SU-DHL-6 (cell line): Measurements from ENCODE around the gene USP11.

Source experiments
- H2AFZ ChIP-seq: fragments of 200-600 bp; sonication (generic); 2 replicates; pipeline ENCODE4 v1.6.1; 2014; ENCODE audit warnings: low read depth, mild to moderate bottlenecking, moderate library complexity, mixed read lengths, antibody characterized with exemption, low read length; ENCODE audit not compliant: severe bottlenecking
- H3F3A ChIP-seq: fragments of 200-600 bp; shearing (Covaris generic); 2 replicates; pipeline ENCODE4 v1.6.0; 2016; ENCODE audit warnings: antibody characterized with exemption, mild to moderate bottlenecking; ENCODE audit not compliant: insufficient read depth
- H3K27ac ChIP-seq: fragments of 200-600 bp; sonication (generic); 2 replicates; pipeline ENCODE4 v1.5.1; 2016; ENCODE audit warnings: low read depth, mild to moderate bottlenecking, low read length, moderate library complexity, mixed read lengths
- H3K27me3 ChIP-seq: fragments of 200-600 bp; sonication (generic), shearing (Covaris generic); 2 replicates; pipeline ENCODE4 v1.6.0; 2014; ENCODE audit warnings: mild to moderate bottlenecking, low read length
- H3K36me3 ChIP-seq: fragments of 200-600 bp; sonication (generic); 2 replicates; pipeline ENCODE4 v1.6.1; 2014; ENCODE audit warnings: mild to moderate bottlenecking, low read length, mixed read lengths
- H3K4me2 ChIP-seq: fragments of 300-600, 200-600 bp; shearing (Covaris generic), sonication (generic); 2 replicates; pipeline ENCODE4 v1.6.0; 2014; ENCODE audit warnings: low read length, low read depth, mild to moderate bottlenecking; ENCODE audit not compliant: poor library complexity, severe bottlenecking
- H3K4me3 ChIP-seq: fragments of 200-600 bp; sonication (generic); 2 replicates; pipeline ENCODE4 v1.5.1; 2014; ENCODE audit warnings: antibody characterized with exemption, low read length, mild to moderate bottlenecking, mixed read lengths; ENCODE audit not compliant: insufficient read depth, poor library complexity, severe bottlenecking
- H3K79me2 ChIP-seq: fragments of 200-600 bp; sonication (generic); 2 replicates; pipeline ENCODE4 v1.6.1; 2014; ENCODE audit warnings: mild to moderate bottlenecking, low read length, moderate library complexity; ENCODE audit not compliant: insufficient read depth
- H3K9ac ChIP-seq: fragments of 200-600 bp; sonication (generic); 2 replicates; pipeline ENCODE4 v1.7.0; 2014; ENCODE audit warnings: mild to moderate bottlenecking, low read length
- H3K9me2 ChIP-seq: fragments of 200-600 bp; sonication (generic); replicated peaks from 2 replicates; pipeline ENCODE4 v1.6.1; 2014; ENCODE audit warnings: low read length; ENCODE audit not compliant: insufficient read depth
- H3K9me3 ChIP-seq: fragments of 200-600 bp; sonication (generic); 2 replicates; pipeline ENCODE4 v1.6.1; 2014; ENCODE audit warnings: low read length, mixed read lengths; ENCODE audit not compliant: insufficient read depth
- H4K20me1 ChIP-seq: fragments of 200-600 bp; sonication (generic); 2 replicates; pipeline ENCODE4 v1.6.1; 2014; ENCODE audit warnings: low read depth, mild to moderate bottlenecking, antibody characterized with exemption, low read length, moderate library complexity, mixed read lengths
- CTCF ChIP-seq: fragments of 200-600 bp; sonication (generic); IDR thresholded peaks from one replicate; pipeline ENCODE4 v1.5.1; 2017; ENCODE audit warnings: antibody characterized with exemption, mild to moderate bottlenecking, low read length, moderate library complexity; ENCODE audit not compliant: insufficient read depth, poor library complexity, severe bottlenecking
- EZH2phosphoT487 ChIP-seq: fragments of 200-600 bp; sonication (generic), shearing (Covaris generic); conservative IDR thresholded peaks from 2 replicates; pipeline ENCODE4 v1.6.1; 2018; ENCODE audit warnings: mild to moderate bottlenecking, antibody characterized with exemption, low read length, moderate library complexity, mixed read lengths

USP11 gene

GRCh38 chrX:47214435-47215077 is 18.3 kb upstream of the USP11 start:
- H3K36me3 ChIP-seq = no peaks in the 10 kb centered on the region

GRCh38 chrX:47215291-47215900 is 17.4 kb upstream of the USP11 start:
- Histone ChIP-seq H3K79me2 (peaks cover 19% of the 10 kb centered on the region), H3K36me3 (no peaks in the 10 kb centered on the region), H2AFZ (no peak overlapping the region), H3K4me3 (no peak overlapping the region), H4K20me1 (no peaks in the 10 kb centered on the region; the same call in 1 of the 2 replicates), H3K27me3 (no peaks in the 10 kb centered on the region), H3K9ac (no peak overlapping the region), H3K4me2 (no peak overlapping the region), H3K9me3 (no peaks in the 10 kb centered on the region), H3K9me2 (no peaks in the 10 kb centered on the region), H3K27ac (no peak overlapping the region), H3F3A (peaks cover 15% of the 10 kb centered on the region)
- TF ChIP-seq EZH2phosphoT487 = no peak
- no peak for TF ChIP-seq CTCF

More at GRCh38 chrX:47214435-47215077, 18.3 kb upstream of the USP11 start:
- H2AFZ ChIP-seq = no peak overlapping the region
- no peaks in the 10 kb centered on the region; the same call in 1 of the 2 replicates for H4K20me1 ChIP-seq
- no peak overlapping the region for H3K4me2 ChIP-seq
- no peak overlapping the region for H3K27ac ChIP-seq
- peaks cover 10% of the 10 kb centered on the region for H3K79me2 ChIP-seq
- TF ChIP-seq CTCF = no peak
- no peak for TF ChIP-seq EZH2phosphoT487
- H3K4me3 ChIP-seq = no peak overlapping the region
- H3F3A ChIP-seq = peaks cover 15% of the 10 kb centered on the region
- no peak overlapping the region for H3K9ac ChIP-seq
- H3K27me3 ChIP-seq = no peaks in the 10 kb centered on the region
- H3K9me2 ChIP-seq = no peaks in the 10 kb centered on the region
- no peaks in the 10 kb centered on the region for H3K9me3 ChIP-seq

- no peaks in the 10 kb centered on the region for H3K27me3 ChIP-seq
- no peaks in the 10 kb centered on the region for H3K36me3 ChIP-seq
- H3K9me3 ChIP-seq = no peaks in the 10 kb centered on the region
- peaks cover 29% of the 10 kb centered on the region for H3K79me2 ChIP-seq
- no peak overlapping the region for H2AFZ ChIP-seq
- peaks cover 15% of the 10 kb centered on the region for H3F3A ChIP-seq
- TF ChIP-seq EZH2phosphoT487 (no peak), CTCF (no peak)
- no peak overlapping the region for H3K4me2 ChIP-seq
- peaks cover 5% of the 10 kb centered on the region; the same call in 1 of the 2 replicates for H4K20me1 ChIP-seq
- no peaks in the 10 kb centered on the region for H3K9me2 ChIP-seq
- H3K9ac ChIP-seq = no peak overlapping the region
- H3K4me3 ChIP-seq = no peak overlapping the region
- H3K27ac ChIP-seq = peak overlapping the region; percentile 58; the same call in 1 of the 2 replicates
These were observed 16.4 kb upstream of the USP11 start for GRCh38 chrX:47216393-47216925.
